Measurements from ENCODE around the gene ASPRV1. TPM values are rescaled to one million over a fixed set of nuclear protein-coding genes. Genes with fewer than 3 reads are reported as not detected.

Gene ASPRV1
- total and polyA plus RNA-seq, 10 donors: 1.2 to 5.3 (median 3.5) TPM

DNA sequence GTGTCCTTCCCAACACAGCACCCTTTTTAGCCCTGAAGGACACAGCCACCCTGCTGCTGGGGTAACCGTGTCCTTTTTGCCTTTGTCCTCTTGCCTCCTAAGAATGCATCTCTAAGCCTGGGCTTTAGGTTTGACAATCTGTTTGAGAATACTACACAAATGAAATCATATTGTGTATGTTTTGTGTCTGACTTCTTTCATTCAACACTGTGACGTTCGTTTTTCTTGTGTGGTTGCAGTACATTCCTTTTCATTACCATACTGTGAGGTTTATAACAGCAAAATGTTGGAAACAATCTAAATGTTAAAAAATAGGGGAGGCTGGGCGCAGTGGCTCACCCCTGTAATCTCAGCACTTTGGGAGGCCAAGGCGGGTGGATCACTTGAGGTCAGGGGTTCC is 11.2 kb downstream of the ASPRV1 start:
- no peak for TF ChIP-seq POLR2AphosphoS5 (IDR thresholded peaks at IDR 0.05)
- 86 to 92% (median 87%) methylated on average over 5 of the region's 5 CpGs for WGBS, 5 donors
- peaks cover 4 to 59% (median 18%) of the 10 kb centered on the region in 6 donors for H3K4me1 ChIP-seq

GRCh38 chr2:69948963-69949645 is 12.3 kb downstream of the ASPRV1 start:
- H3K36me3 ChIP-seq: peaks cover 0 to under 1% (median 0%) of the 10 kb centered on the region in 6 donors
- H3K27ac ChIP-seq: peak overlapping the region in 4 of 8 donors; percentile 78 to 93 (median 88)
- WGBS, 5 donors: 76 to 87% (median 81%) methylated on average over 21 of the region's 21 CpGs
- no peak for DNase-seq
- H3K4me1 ChIP-seq: peaks cover 4 to 62% (median 19%) of the 10 kb centered on the region in 6 donors
- no peak for TF ChIP-seq POLR2AphosphoS5 (IDR thresholded peaks at IDR 0.05)
- TF ChIP-seq POLR2A (IDR thresholded peaks at IDR 0.05): no peak
- no peak for TF ChIP-seq CTCF (IDR thresholded peaks at IDR 0.05 in 8 of 11, conservative IDR thresholded peaks at IDR 0.05 in 3 of 11)
- peaks cover 0 to 6% (median 0%) of the 10 kb centered on the region in 7 donors for H3K27me3 ChIP-seq (replicated peaks in 1 of 7)
- H3K4me3 ChIP-seq: peak overlapping the region in 1 of 8 donors; percentile 56
- intact Hi-C loops (cut with DNase I; ENCODE audit: low total_unique reads): no loop called here
- no peaks in the 10 kb centered on the region for H3K9me3 ChIP-seq

More for the DNA sequence above, 11.2 kb downstream of the ASPRV1 start:
- Histone ChIP-seq H3K9me3 (no peaks in the 10 kb centered on the region), H3K27ac (no peak overlapping the region), H3K36me3 (no peaks in the 10 kb centered on the region), H3K4me3 (no peak overlapping the region), H3K27me3 (replicated peaks in 1 of 7) (peaks cover 0 to 6% (median 0%) of the 10 kb centered on the region in 7 donors)
- DNase-seq: no peak
- intact Hi-C loops (cut with DNase I; ENCODE audit: low total_unique reads): no loop called here

DNA sequence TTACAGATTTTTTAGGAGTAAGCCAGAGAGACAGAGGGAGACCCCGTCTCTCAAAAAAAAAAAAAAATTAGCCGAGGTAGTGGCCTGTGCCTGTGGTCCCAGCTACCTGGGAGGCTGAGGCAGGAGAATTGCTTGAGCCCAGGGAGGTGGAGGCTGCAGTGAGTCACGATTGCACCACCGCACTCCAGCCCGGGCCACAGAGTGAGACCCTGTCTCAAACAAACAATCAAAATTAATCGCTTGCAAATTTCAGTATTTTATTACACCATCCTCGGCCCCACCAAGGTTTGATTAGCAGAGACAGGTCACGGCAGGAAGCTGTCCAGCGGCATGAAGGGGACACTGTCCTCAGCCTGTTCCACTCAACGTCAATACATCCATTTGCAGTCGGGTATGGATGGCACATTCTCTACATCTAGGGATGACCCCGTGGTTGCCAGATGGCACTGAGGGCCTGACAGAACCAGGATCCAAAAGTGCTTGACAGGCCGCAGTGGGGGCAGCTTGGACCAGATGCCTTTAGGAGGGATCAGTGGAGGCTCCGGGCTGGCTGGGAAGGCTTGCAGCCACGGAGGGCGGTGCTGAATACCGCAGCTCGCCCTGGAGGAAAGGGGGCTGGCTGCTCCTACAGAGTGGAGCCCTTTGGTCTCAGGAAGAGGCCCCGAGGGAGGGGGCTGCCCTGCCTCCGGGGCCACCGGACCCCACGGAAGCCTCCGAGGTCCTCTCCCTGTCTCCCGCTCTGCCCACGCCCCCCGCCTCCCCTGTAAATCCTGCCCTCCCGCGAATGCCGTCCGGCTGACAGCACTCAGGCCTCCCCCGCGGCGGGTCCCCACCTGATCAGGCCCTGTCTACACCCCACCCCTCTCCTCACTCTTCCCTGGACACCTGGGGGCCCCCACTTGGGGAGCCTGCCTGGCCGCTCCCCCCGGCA is 13.1 kb downstream of the ASPRV1 start:
- Histone ChIP-seq H3K4me3 (peak overlapping the region in 1 of 8 donors; percentile 56), H3K27ac (peak overlapping the region in 7 of 8 donors; percentile 76 to 93 (median 81)), H3K36me3 (peaks cover 0 to 9% (median 3%) of the 10 kb centered on the region in 6 donors), H3K4me1 (peaks cover 4 to 68% (median 19%) of the 10 kb centered on the region in 6 donors), H3K27me3 (replicated peaks in 1 of 7) (peaks cover 0 to 6% (median 0%) of the 10 kb centered on the region in 7 donors), H3K9me3 (no peaks in the 10 kb centered on the region)
- WGBS, 5 donors: 56 to 70% (median 61%) methylated on average over 29 to 35 of the region's 35 CpGs
- no peak for DNase-seq
- intact Hi-C loops (cut with DNase I; ENCODE audit: low total_unique reads): no loop called here
- no peak for TF ChIP-seq POLR2AphosphoS5 (IDR thresholded peaks at IDR 0.05)
- no peak for TF ChIP-seq CTCF (IDR thresholded peaks at IDR 0.05 in 8 of 11, conservative IDR thresholded peaks at IDR 0.05 in 3 of 11)
- no peak for TF ChIP-seq POLR2A (IDR thresholded peaks at IDR 0.05)

GRCh38 chr2:69947325-69947931 is 14.0 kb downstream of the ASPRV1 start:
- 56 to 92% (median 73%) methylated on average over 4 of the region's 4 CpGs for WGBS, 5 donors

More at GRCh38 chr2:69947325-69947931, 14.0 kb downstream of the ASPRV1 start:
- H3K36me3 ChIP-seq: peaks cover 0 to 17% (median 11%) of the 10 kb centered on the region in 6 donors
- H3K9me3 ChIP-seq: no peaks in the 10 kb centered on the region
- H3K4me1 ChIP-seq: peaks cover 4 to 71% (median 19%) of the 10 kb centered on the region in 6 donors
- H3K27ac ChIP-seq: peak overlapping the region in 7 of 8 donors; percentile 76 to 93 (median 81)
- intact Hi-C loops (cut with DNase I; ENCODE audit: low total_unique reads): no loop called here
- no peak for TF ChIP-seq POLR2AphosphoS5 (IDR thresholded peaks at IDR 0.05)
- no peak for TF ChIP-seq CTCF (IDR thresholded peaks at IDR 0.05 in 8 of 11, conservative IDR thresholded peaks at IDR 0.05 in 3 of 11)
- no peak for TF ChIP-seq POLR2A (IDR thresholded peaks at IDR 0.05)
- DNase-seq: no peak
- peak overlapping the region in 1 of 8 donors; percentile 56 for H3K4me3 ChIP-seq
- peaks cover 0 to 6% (median 0%) of the 10 kb centered on the region in 7 donors for H3K27me3 ChIP-seq (replicated peaks in 1 of 7)

Data from spleen (tissue), 11 donors.